GM12873 (cell line): ENCODE results near the gene PIR.

ENCODE experiments used
- CTCF ChIP-seq: IDR thresholded peaks from 2 replicates; pipeline ENCODE4 v1.5.1; 2012; ENCODE audit warnings: low read depth, mild to moderate bottlenecking, moderate library complexity, low read length, control low read depth; ENCODE audit not compliant: insufficient read depth; ENCODE audit errors: missing control alignments

PIR gene

GRCh38 chrX:15340867-15341266 is 152.3 kb downstream of the PIR start:
- no peak for TF ChIP-seq CTCF

- TF ChIP-seq CTCF, result no peak
Observed at GRCh38 chrX:15336023-15336413, 157.1 kb downstream of the PIR start.

- no peak for TF ChIP-seq CTCF
Observed at GRCh38 chrX:15335135-15336022, 157.8 kb downstream of the PIR start, which contains the start of gene PIGA. Gene PIGA, minus strand, starts transcription at chrX:15335523. Its CDS starts 3,593 bp downstream, at chrX:15331930.
